GM21619 (cell line): ENCODE results near the gene RALGPS1.
A peak's percentile ranks its signal among the peaks of the same experiment; 100 is the strongest.

Experiments used
- ATAC-seq: cut with Tn5 transposase; IDR thresholded peaks from one replicate; pipeline ENCODE4 v1.9.1; 2021; ENCODE audit not compliant: unreplicated experiment

RALGPS1 gene, protein sequence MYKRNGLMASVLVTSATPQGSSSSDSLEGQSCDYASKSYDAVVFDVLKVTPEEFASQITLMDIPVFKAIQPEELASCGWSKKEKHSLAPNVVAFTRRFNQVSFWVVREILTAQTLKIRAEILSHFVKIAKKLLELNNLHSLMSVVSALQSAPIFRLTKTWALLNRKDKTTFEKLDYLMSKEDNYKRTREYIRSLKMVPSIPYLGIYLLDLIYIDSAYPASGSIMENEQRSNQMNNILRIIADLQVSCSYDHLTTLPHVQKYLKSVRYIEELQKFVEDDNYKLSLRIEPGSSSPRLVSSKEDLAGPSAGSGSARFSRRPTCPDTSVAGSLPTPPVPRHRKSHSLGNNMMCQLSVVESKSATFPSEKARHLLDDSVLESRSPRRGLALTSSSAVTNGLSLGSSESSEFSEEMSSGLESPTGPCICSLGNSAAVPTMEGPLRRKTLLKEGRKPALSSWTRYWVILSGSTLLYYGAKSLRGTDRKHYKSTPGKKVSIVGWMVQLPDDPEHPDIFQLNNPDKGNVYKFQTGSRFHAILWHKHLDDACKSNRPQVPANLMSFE

DNA sequence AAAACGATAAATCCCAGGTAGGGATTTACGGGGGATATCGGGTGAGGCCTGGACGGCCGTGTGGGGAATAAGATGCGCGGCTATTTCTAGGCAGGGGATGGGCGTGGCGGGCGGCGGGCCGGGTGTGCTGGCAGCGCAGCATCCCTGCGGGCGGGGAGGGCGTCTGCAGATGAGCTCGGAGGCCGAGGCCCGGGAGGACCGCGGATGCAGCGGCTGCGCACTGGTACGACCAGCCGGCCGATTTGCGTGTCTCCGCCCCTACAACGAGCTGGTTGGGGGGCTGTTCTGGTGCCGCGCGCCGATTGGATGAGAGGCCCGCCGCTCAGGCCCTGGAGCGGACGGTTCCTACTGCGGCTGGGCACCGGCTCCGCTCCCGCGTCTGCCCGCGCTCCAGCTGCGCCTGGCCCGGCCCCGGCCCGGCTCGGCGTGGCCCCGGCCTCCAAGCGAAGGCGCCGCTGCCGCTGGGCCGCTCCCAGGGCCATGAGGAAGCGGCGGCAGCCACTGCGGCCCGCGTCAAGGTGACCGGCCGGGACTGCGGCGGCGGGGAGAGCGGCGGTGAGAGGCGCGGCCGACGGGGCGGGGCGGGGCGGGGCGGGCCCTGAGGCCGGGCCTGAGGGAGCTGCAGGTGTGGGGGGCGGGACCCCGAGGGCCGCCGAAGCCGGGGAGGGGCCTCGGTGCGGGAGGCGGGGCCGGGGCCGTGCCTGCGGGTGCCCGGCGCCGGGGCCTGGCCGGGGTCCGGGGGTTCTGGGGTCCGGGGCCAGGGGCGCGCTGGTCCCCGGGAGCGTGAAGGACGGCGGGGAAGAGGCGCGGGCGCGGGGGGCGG is at the start of gene RALGPS1:
Gene RALGPS1 (plus strand): TSS at position 325 of the 823 bp plus-strand sequence. CDS start 47,508 bp downstream, outside the sequence.
- peak; percentile 95 for ATAC-seq

DNA sequence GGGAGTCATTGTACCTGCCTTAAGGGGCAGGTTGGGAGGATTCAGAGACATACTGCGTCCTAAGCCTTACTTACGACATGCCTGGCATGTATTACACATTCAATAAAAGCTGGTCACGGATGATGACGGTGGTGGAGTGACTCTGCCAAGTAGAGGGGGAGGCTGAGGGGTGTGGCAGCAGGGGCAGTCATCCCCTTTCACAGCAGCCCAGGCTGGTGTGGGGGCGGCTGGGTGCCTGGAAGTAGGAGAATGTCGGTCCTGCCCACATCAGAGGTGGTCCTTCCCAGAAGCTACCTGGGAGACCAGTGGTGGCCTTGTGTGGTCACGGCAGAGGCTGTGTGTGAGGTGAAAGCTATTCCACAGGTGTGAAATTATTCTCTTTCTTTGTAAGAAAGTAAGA is 45.2 kb upstream of the RALGPS1 start:
- ATAC-seq = no peak

DNA sequence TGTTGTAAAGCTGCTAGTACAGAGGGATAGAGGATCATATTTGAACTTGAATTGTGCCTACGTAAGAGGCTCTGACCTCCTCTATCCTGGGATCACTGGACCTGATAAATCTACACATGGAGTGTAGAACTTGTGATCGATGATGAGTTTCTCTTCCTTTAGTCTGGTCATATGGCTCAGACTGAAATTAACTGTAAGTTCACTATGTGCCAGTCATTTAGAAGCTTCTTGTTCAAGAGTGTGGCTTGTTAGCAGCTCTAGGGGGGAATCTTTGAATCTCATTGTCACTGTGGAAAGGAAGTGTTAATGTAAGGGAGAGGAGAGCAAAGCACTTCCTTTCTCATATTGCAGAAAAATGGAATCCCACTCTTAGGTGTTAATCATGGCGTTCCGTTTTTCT is 42.1 kb upstream of the RALGPS1 start:
- no peak for ATAC-seq

DNA sequence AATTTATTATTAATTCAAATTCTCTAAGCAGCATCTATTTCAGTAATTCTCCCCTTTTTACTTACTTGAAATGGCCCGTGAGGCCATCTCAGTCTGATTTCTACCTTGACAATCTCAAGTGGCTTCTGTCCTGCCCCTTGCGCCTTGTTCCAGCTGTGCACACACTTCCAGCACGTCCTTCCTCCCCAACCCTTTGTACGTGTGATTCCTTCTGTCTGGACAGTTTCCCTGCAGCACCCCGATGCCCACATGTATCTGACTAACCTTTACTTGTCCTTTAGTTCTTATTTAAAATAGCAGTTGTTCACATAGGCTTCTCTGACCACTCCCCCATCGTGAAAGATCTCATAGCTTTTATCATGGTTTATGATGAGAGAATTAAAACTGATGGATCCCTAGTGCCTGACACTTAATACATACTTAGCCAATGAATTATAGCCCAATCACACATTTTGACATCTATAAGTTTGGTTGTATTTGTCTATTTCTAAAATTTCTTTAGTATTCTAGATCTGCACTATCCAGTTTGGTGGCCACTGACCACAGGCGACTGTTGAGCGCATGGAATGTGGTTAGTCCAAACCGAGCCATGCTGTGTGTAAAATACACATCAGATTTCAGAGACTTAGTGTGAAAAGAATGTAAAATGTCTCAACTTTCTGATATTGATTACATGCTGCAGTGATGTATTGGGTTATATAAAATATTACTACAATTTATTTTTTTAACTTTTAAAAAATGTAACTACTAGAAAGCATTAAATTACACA is 39.9 kb upstream of the RALGPS1 start:
- ATAC-seq = no peak

DNA sequence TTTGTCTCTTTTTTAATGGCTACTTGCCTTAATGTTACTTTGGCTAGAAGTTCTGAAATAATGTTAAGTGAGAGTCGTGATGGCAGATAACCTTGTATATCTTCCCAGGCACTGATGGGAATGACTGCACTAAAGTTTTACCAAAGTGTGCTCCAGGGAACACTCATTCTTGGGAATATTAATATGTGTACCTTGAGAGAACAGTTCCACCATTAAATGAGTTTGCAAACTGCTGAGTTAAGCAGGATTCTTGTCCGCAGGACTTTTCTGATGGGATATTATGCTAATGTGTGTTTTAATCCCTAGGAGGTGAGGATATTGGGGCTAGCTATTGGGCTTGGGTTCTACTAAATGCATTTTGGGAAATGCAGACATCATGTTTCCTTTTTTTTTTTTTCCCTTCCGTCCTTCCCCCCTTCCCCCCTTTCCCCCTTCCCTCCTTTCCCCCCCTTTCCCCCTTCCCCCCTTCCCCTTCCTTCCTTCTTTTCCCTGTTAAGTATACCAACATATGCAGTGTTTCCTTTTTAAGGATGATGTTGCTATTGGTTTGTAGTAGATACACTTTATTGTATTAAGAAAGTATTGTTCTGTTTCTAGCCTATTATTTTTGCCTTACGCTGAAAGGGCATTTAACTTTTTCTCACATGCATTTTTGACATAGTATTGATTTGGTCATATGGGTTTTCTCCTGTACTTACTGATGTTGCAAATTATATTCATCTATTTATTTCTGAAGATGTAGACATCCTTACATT is 38.6 kb upstream of the RALGPS1 start:
- no peak for ATAC-seq

DNA sequence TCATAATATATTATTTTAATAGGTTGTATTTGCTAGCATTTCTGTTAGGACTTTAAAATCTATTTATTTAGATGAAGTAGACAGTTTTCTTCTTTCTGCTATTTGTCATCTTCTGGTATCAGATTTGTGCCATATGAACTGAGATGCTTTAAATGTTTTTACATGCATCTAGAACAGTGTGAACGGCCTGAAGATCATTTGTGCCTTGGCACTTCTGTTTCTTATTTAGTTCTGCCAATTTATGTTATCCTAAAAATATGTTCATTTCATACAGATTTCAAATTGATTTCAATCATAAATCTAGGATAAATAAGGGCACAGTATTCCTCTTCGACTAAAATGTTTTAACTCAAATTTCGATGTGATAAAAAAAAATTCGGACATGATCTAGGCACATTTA is 38.1 kb upstream of the RALGPS1 start:
- no peak for ATAC-seq

DNA sequence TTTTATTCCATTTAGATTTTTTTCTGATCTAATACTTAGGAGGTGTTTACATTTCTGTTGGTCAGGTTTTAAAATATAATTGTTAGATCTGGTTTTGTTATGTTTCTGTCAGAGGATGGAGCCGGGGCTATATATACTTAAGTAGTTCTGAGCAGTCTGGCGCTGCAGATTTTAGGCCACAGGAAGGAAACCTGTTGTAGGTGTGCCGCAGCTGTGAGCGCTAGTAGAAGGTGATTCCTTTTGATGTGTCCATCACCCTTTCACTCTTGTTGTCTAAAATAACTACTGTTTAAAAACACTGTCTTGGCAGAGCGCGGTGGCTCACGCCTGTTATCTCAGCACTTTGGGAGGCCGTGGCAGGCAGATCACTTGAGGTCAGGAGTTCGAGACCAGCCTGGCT is 37.2 kb upstream of the RALGPS1 start:
- ATAC-seq = no peak

DNA sequence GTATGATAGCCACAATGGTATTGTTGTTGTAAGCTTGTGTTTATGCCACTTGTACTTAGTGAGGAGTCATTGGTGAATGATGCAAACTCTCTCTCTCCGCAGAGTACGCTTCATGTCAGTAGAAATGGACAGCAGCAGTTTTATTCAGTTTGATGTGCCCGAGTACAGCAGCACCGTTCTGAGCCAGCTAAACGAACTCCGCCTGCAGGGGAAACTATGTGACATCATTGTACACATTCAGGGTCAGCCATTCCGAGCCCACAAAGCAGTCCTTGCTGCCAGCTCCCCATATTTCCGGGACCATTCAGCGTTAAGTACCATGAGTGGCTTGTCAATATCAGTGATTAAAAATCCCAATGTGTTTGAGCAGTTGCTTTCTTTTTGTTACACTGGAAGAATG is 35.3 kb upstream of the RALGPS1 start:
- ATAC-seq = no peak

DNA sequence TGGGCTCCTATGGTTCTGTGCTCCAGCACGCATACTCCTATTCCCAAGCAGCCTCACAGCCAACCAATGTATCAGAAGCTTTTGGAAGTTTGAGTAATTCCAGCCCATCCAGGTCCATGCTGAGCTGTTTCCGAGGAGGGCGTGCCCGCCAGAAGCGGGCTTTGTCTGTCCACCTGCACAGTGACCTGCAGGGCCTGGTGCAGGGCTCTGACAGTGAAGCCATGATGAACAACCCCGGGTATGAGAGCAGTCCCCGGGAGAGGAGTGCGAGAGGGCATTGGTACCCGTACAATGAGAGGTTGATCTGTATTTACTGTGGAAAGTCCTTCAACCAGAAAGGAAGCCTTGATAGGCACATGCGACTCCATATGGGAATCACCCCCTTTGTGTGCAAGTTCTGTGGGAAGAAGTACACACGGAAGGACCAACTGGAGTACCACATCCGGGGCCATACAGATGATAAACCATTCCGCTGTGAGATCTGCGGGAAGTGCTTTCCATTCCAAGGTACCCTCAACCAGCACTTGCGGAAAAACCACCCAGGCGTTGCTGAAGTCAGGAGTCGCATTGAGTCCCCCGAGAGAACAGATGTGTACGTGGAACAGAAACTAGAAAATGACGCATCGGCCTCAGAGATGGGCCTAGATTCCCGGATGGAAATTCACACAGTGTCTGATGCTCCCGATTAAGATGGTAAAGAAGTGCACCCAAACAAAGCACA is 34.2 kb upstream of the RALGPS1 start:
- ATAC-seq = no peak

DNA sequence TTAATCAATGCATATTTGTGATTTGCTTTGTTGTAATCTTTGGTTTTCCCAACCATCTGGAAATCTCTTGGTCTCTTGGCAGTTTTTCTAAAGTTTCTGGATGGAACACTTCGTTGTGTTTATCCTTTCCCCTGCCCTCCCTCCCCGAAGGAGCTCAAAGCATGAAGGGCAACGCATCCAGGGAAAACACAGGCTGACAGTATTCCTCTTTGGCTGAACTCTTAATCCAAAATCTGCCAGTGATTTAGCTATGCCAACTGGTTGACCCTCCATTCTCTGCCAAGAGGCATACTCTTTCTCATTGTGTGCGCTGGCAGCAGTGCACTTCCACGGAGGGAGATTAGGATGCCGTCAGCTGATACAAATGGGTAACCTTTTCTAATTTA is 33.6 kb upstream of the RALGPS1 start:
- ATAC-seq = no peak

DNA sequence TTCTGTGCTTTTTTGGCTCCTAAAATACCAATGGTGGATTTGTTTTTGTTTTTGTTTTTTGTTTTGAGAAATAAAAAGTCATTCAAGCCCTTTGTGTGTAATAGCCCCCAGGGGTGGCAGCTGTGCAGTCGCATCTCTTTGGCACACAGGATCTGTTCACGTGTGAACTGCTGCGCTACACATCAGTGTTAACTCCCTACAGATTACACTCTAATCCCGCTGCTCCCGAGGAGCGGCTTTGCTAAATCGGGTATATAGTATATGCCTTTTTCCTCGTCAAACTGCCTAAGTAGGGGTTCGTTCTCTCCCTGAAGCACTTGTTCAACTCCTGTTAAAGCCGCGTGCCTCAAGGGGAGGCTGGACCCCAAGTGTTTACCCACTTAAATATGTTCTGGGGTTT is 31.8 kb upstream of the RALGPS1 start:
- ATAC-seq = no peak

DNA sequence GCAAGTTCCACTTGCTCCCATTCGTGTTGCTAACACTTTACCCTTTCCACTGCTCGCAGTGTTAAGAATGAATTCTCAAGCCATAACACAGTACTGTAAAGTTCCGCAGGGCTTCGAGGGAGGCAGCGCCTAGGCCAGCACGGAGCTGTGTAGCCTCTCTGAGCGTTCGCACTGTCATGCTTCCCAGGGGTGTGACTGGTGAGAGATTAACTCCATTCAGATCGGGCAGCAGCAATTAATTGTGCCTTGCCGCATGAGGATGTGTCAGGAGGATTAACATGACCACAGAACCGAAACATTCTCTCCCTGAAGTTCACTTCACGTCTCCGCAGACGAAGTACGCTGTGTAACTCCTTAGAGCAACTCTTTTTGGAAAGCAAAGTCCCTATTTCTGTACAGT is 30.9 kb upstream of the RALGPS1 start:
- ATAC-seq = no peak

DNA sequence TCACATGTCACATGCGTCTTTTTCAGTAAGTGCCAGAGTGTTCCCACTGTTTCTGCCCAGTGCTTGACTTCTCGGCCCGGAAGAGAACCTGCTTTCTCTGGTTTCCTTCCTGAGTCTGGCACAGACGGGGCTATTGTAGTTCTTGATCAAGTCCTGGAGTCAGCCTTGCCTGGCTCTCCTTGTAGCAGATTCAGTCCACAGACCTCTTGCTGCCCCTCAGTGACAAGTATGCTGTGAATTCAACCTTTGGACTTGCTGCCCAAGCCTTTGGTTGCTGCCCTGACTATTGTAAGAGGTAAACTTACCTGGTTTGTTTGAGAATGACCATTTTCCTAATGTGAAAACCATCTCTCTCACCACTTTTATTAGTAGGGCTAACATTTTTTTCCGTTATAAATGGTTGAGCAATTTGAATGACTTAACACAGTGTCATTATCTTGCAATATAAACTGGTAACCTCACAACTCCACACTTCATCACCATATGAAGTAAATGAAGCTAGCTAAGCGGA is 29.4 kb upstream of the RALGPS1 start:
- ATAC-seq = no peak

DNA sequence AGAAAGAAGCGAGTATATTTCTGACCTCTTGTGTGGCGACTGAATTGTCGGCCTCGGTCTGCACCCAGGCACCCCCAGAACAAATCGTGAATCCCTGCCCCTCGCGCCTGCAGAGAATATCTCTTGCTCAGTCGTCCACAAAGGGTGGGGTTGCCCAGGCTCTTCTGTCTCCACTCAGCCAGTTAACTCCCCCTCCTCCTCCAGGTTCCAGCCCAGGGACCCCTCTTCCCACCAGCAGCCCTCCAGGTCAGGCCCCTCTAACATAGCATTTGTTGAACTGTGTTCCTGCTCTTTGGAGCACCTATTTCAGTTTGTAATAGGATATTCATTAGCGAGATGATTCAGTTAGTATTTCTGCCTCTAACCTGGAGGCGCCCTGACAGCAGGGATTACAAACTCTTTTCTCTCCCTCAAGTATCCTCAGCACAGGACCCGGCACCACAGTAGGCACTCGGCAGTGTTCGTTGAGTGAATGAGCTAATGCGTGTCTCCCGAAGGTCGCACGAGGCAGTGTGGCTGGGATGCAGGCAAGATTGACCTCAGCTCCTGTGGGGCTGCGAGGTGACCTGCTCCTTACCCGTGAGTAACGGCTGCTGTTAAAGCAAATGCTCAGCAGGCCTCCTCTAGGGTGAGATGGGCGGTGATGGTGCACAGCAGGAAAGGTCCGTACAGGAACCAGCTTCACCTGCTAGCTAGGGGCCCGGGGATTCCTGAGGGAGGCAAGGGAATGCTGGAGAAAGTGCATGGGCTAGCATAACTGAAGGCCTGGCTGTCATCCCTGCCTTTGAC is 28.4 kb upstream of the RALGPS1 start:
- no peak for ATAC-seq

DNA sequence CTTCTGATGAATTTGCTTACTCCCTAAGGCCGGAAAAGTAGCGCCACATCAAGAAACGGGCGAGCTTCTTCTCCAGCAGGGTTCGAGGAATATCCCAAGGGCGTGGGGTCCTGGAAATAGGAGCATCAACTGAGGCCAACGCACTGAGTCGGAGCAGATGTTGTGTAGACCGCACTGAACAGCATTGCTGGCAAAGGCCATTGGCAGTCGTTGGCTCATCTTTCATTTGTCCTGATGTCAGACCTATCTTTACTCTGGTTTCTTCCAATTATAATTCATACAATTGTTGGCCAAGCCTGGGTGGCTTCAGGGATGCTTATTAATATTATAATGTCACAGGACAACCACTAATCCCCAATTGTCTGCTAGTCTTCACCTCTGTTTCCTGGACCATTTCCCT is 27.7 kb upstream of the RALGPS1 start:
- no peak for ATAC-seq

DNA sequence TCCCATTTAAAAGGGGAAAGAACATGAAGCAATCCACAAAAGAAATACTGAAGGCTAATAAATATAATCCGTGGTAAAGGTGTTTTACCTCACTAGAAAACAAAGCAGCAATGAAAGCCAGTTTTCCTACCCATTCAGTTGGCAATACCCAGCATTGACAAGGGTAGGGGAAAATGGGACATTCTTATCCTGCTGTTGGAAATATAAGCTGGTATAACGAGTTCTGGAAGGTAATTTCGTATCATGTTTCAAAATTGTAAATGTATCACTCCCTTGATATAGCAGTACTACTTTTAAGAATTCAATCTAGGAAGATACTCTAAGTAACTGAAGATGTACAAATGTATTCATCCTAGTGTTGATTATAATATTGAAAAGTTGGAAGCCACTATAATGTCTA is 22.9 kb upstream of the RALGPS1 start:
- ATAC-seq = no peak

DNA sequence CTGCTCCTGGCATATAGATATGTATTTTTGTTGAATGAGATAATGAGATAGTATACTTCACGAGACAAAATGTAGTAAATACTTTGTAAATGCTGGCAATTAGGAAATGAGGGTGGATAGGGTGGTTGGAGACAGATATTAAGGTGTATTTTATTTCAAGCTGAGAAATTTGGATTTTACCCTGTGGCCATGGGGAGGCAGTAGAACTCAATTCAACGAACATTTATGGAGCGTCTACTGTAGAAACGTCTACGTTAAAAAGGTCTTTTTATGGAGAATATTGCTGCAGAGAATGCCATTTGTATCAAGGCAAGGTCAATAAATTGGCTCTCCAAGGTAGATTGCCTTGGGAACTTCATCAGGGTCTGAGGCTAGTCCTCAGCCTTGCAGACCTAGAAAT is 21.5 kb upstream of the RALGPS1 start:
- no peak for ATAC-seq

DNA sequence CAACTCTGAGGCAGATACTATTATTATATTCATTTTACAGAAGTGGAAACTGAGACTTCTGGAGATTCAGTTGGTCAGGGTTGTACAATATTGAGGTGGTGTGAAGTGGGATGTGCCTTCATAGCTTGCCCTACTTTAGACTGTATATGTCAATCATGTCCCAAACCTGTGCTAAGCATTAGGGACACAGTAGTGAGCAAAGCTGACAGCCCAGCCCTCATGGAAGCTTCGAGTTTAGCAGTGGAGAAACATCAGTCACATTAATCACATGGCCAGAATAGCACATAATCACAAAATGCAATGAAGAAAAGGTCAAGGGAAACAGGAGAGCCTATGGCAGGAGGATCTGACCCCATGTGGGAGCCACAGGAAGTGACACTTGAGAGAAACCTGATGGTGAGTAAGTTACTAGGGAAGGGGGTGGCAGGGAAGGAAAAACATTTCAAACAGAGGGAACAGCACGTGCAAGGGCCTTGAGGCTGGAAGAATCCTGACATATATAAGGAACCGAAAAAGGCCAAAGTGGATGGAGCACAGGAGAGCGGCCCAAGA is 20.5 kb upstream of the RALGPS1 start:
- ATAC-seq = no peak

DNA sequence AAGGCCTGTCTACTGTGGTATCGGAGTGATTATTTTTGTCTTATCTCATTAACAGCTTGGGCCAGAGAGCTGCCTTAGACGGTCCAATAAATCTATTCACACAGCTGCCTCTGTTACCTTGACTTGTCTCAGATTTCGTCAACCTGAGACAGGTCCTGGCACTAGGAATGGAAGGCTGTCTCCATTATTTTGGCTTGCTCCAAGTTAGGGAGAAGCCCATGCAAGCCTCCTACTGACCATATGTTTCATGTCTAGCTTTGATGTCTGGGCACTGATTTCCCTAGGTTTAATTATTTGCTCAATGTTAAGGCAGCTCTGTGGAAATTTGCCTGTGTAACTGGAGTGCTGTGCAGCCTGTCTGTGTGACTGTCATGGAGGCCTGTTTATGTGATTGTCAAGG is 12.4 kb upstream of the RALGPS1 start:
- no peak for ATAC-seq
